GM19397 (cell line): ENCODE measurements around the gene TEX22.

Experiments
- ATAC-seq: cut with Tn5 transposase; IDR thresholded peaks from one replicate; pipeline ENCODE4 v1.9.1; 2021; ENCODE audit warnings: mild to moderate bottlenecking, moderate library complexity; ENCODE audit not compliant: unreplicated experiment

TEX22 gene

DNA sequence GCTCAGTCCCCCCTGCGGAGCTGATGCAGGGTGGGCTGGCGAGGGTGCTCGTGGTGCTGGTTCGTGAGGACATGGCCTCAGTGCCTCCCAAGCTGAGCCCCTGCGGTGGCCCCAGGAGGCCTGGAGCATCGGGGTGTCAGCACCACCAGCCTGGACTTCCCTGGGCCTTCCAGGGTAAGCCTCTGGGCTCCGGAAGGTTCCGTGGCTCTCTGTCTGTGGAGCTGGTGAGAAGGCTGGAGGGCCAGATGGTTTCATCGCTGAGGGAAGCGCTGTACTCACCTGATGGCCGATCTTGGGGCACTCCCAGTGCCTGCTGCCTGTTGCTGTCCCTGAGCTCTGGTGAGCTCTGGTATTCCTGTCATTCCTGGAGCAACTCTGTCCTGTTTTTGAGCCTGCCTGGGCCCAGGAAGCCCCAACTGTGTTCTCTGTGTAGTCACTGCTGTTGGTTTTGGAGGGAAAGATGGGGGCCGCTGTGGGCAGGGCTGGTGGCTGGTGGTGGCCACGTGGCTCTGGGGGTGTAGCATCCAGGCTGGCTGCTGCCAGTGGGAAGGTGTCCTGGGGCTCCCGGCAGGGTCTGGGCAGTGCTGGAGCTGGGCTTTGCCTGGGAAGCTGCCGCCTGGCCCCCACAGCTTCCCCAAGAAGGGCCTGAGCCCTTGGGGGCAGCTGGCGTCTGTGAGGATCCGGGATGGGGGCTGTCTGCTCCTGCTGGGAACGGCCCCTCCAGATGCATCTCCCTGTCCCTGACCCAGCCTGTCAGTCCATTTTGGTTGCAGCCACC, 39.6 kb downstream of the TEX22 start:
- ATAC-seq = no peak

DNA sequence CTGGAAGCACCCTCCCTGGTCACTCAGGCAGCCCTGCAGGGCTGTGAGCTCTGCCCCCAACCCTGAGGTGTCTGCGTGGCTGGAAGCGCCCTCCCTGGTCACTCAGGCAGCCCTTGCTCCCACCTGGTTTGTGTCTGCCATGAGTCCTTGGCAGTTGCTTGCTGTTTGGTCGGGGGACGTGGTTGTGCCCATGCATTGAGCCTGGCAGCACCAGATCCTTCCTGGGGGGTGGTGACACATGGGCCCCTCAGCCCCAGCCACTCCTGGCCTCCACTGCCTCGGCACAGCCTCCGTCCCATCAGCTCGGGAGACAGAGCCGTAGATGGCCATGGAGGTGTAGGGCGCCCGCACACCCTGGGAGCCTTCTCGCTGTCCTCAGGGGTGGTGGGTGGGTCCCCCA, 40.8 kb downstream of the TEX22 start:
- no peak for ATAC-seq

- no peak for ATAC-seq
Observed at GRCh38 chr14:105439710-105440553, 41.6 kb downstream of the TEX22 start.

GRCh38 chr14:105440554-105440900, 42.2 kb downstream of the TEX22 start:
- no peak for ATAC-seq

DNA sequence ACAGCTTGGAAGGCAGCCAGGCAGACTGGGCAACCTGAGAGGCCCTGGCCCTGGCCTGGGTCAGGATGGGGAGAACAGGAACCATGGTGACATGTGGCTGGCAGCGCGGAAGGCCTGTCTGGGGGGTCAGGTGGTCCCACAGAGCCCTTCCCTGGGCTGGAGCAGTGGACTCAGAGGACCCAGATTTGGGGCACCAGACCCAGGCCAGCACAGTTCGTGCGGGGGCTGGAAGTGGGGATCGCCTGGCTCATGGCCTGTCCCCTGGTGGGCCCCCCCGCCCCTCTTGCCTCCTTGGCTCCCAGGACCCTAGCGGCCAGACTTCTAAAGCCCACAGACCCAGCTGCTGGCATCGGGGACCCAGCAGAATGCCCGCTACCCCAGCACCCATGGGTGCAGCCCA, 42.7 kb downstream of the TEX22 start:
- ATAC-seq = no peak

GRCh38 chr14:105442125-105442524, 43.8 kb downstream of the TEX22 start:
- ATAC-seq = no peak

- no peak for ATAC-seq
Observed at GRCh38 chr14:105442834-105443233, 44.5 kb downstream of the TEX22 start.

DNA sequence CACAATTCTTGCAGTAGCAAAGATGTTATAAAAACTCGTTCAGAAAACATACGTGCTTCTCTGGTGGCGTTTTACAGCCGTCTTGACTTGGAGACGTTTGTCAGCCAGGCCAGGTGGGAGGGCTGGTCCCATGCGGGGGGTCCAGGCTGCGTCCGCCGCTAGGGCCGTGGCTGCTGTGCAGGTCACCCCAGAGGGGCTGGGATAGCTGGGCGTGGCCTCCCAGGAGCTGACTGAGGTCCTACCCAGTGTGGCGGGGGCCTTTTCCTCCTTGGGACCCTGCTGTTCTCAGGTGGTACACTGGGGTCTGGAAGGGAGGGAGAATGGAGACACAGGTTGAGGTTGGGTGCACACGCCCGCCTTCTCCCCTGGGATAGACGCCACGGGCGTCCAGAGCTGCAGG, 46.5 kb downstream of the TEX22 start:
- no peak for ATAC-seq

GRCh38 chr14:105445290-105445689, 47.0 kb downstream of the TEX22 start:
- ATAC-seq = no peak

DNA sequence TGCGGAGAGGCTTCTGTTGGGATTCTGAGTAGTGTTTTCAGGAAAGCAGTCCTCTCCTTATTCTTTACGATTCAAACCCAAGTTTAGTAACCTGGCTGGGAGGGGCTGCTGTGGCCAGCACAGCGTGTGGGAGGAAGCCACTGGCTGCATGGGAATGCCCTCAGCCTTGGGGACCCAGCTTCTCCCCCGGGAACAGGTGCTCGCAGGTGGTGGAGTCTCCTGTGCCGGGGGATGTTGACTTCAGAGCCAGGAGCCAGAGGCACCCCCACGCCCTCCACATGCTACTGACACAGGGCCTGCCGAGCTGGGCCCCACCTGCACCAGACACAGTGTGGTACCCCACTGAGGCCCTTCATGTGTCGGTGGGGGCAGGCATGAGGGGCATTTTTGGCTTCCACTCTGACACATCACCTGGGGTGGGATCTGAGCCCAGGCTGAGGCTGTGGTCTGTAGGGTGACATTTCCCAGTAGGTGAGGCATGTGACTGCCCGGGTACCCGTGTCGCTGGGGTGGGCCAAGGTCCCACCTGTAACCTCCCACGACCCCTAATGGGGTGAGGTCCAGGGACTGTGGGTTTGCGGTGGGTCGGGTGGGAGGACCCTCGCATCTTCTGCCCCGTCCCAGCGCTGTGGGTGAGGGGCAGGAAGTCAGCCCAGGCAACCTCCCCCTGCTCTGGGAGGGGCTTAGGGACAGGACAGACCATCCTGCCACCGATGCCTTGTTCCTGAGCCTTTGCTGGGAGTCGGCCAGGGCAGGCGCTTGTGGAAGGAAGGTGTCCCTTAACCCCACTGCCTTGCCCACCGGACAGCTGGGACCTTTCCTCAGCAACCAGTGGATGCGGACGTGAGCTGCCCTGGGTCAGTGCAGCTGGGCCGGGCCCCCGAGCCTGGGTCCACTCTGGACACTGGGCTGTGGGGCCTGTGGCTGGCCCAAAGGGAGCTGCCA, 47.8 kb downstream of the TEX22 start:
- no peak for ATAC-seq

DNA sequence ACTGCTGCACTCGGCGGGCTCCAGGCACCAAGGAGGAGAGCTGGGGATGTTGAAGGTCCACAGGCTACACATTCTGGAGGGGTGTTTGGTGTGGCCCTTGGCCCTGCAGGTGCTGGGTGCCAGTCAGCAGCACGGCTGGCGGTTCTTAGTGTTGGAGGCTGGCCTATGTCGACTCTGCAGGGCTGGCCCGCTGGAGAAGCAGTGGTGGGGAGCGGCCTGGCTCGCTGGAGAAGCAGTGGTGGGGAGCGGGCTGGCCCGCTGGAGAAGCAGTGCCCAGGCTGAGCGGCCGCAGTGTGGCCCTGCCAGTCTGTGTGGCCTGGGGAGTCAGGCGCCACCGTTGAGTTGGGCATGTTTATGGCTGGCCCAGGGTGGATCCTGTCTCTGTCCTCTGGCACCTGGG, 48.6 kb downstream of the TEX22 start:
- ATAC-seq = no peak

- ATAC-seq = no peak
Observed at GRCh38 chr14:105447651-105448640, 49.6 kb downstream of the TEX22 start.

DNA sequence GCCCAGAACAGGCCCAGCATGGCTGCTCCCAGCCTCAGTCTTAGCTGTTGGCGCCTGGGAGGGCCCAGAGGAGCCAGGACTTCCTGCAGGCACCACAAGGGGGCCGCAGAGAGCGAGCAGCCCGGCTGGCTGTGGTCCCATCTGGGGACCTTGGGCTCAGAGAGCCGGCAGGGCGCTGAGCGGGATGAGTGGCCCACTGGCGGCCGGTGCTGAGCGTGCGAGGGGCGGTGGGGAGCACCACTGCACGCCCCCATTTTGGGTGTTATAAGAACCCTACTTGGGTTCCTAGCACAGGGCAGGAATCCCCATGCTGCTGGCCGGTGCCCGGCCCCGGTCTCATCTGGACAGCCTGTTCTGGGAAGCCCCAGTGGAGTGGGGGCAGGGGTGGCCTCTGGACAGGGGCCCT, 50.4 kb downstream of the TEX22 start:
- ATAC-seq = no peak

DNA sequence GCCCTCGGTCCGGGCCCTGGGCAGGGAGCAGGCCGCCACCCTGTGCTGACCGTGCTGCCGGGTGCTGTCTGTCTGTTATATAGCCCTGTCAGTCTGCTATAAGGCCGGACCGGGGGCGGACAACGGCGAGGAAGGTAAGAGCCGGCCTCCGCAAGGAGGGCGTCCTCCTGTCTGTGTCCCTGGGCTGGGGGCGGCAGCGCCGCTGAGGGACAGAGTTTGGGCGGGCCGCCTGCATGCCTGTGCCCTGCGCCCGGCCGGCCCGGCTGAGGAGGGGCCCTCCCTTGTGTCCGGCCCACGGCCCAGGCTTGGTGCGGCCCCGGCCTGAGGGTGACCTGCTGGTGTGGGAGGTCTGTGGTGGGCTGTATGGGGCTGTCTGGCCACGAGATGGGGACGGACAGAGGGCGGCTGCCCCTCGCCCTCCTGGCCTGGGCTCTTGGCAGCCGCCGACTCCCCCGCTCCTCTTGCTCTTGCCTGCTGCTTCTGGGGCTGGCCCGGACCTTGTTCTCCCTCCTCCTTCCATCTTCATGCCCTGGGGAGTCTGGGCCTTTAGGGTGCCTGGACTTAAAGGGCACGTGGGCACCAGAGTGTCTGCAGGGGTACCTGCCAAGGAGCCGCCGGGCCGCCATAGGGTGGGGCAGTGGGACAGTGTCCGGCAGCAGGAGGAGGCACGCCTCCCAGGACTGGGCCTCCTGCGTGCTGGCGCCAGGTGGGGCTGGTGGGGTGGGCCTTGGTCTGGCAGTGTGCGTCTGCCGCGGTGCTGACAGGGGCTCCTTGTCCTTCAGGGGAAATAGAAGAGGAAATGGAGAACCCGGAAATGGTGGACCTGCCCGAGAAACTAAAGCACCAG, 51.2 kb downstream of the TEX22 start:
- no peak for ATAC-seq

- ATAC-seq = no peak
Observed at GRCh38 chr14:105450123-105450505, 51.8 kb downstream of the TEX22 start.

GRCh38 chr14:105450864-105451720, 52.8 kb downstream of the TEX22 start:
- ATAC-seq = no peak

DNA sequence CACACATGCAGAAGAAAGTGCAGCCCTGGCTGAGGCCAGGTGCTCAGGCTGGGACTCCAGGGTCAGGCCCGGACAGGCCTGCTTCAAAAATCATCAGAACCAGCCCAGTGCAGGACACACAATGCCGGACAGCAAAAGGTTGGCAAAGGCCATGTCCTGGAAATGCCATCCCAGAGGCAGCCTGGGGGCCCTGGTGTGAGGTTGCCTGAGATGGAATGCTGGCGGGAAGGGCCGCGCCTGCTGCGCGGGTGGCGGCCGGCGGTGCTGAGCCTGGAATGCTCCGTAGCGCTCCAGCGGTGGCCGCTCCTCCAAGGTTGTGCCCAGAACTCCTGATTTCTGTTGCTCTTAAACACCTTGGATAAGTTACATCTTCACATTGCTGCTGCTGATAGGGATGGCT, 54.6 kb downstream of the TEX22 start:
- ATAC-seq = no peak

GRCh38 chr14:105453847-105454246, 55.5 kb downstream of the TEX22 start:
- no peak for ATAC-seq
